WTC11 (cell line): ENCODE results near the gene LTBP1. TPM values are rescaled to one million over a fixed set of nuclear protein-coding genes. Genes with fewer than 3 reads are reported as not detected.

Source experiments
- ATAC-seq: fragments of 200-7000 bp; cut with Tn5 transposase; 2 replicates; pipeline ENCODE4 v1.10.0; 2021; ENCODE audit warnings: mild to moderate bottlenecking, moderate library complexity
- CTCF ChIA-PET: fragments of 300-600 bp; sonication (Branson Sonifier 250); formaldehyde crosslinking; loops from one replicate; lab custom pipeline; 2021; ENCODE audit warnings: antibody characterized with exemption; lab: Charles Lee
- POLR2A ChIA-PET: fragments of 350-600 bp; sonication (Branson Sonifier 250); formaldehyde crosslinking; loops from one replicate; lab custom pipeline; 2021; ENCODE audit warnings: antibody characterized with exemption; lab: Charles Lee
- DNase-seq: peaks from one replicate; pipeline ENCODE4 v3.0.0; 2021; ENCODE audit warnings: low spot score
- H3K27ac Mint-ChIP-seq: 2 replicates; pipeline ENCODE4 v1.8.0; 2021; ENCODE audit warnings: mixed read lengths
- H3K27me3 Mint-ChIP-seq: 2 replicates; pipeline ENCODE4 v1.8.0; 2021; ENCODE audit warnings: low read depth, mild to moderate bottlenecking, moderate library complexity, mixed read lengths
- H3K36me3 Mint-ChIP-seq: 2 replicates; pipeline ENCODE4 v1.8.0; 2021; ENCODE audit warnings: mixed read lengths
- H3K4me1 Mint-ChIP-seq: 2 replicates; pipeline ENCODE4 v1.8.0; 2022; ENCODE audit warnings: mixed read lengths
- H3K4me3 Mint-ChIP-seq: 2 replicates; pipeline ENCODE4 v1.8.0; 2021; ENCODE audit warnings: mild to moderate bottlenecking, moderate library complexity, mixed read lengths
- H3K9me3 Mint-ChIP-seq: 2 replicates; pipeline ENCODE4 v1.8.0; 2021; ENCODE audit warnings: mixed read lengths
- CREB1 ChIP-seq: sonication (generic); formaldehyde crosslinking; IDR thresholded peaks from 2 replicates; pipeline ENCODE4 v1.8.0; 2023; ENCODE audit warnings: mild to moderate bottlenecking, missing genetic modification reagents
- FOXJ3 ChIP-seq: sonication (generic); formaldehyde crosslinking; IDR thresholded peaks from 2 replicates; pipeline ENCODE4 v1.9.0; 2021; ENCODE audit warnings: missing genetic modification reagents, mild to moderate bottlenecking, borderline replicate concordance
- GRHL2 ChIP-seq: fragments of 250-450 bp; sonication (Bioruptor Pico); IDR thresholded peaks from 2 replicates; pipeline ENCODE4 v1.8.0; 2022; ENCODE audit warnings: mild to moderate bottlenecking, moderate library complexity; ENCODE audit not compliant: insufficient replicate concordance, severe bottlenecking
- HMGA2 ChIP-seq: fragments of 250-450 bp; sonication (Bioruptor Pico); IDR thresholded peaks from 2 replicates; pipeline ENCODE4 v1.4.0; 2021; ENCODE audit warnings: mild to moderate bottlenecking, moderate library complexity
- JAZF1 ChIP-seq: fragments of 250-450 bp; sonication (Bioruptor Pico); IDR thresholded peaks from 2 replicates; pipeline ENCODE4 v1.9.0; 2021; ENCODE audit warnings: moderate library complexity, mild to moderate bottlenecking, inconsistent platforms
- JUN ChIP-seq: sonication (generic); formaldehyde crosslinking; IDR thresholded peaks from 2 replicates; pipeline ENCODE4 v1.8.0; 2023; ENCODE audit warnings: mild to moderate bottlenecking, missing genetic modification reagents
- NFATC4 ChIP-seq: fragments of 250-450 bp; sonication (Bioruptor Pico); IDR thresholded peaks from 2 replicates; pipeline ENCODE4 v1.9.0; 2021; ENCODE audit warnings: mild to moderate bottlenecking
- NFE2L1 ChIP-seq: sonication (generic); formaldehyde crosslinking; IDR thresholded peaks from 2 replicates; pipeline ENCODE4 v1.8.1; 2023; ENCODE audit warnings: missing genetic modification reagents
- NR3C1 ChIP-seq: sonication (generic); formaldehyde crosslinking; conservative IDR thresholded peaks from 2 replicates; pipeline ENCODE4 v1.8.1; 2023; ENCODE audit warnings: low read depth, mild to moderate bottlenecking, missing genetic modification reagents
- SMAD4 ChIP-seq: sonication (generic); formaldehyde crosslinking; IDR thresholded peaks from 2 replicates; pipeline ENCODE4 v1.8.0; 2022; ENCODE audit warnings: mild to moderate bottlenecking, missing genetic modification reagents
- TCF7 ChIP-seq: sonication (generic); formaldehyde crosslinking; IDR thresholded peaks from 2 replicates; pipeline ENCODE4 v1.8.0; 2022; ENCODE audit warnings: mild to moderate bottlenecking, low read depth, missing genetic modification reagents, moderate library complexity
- ZBTB21 ChIP-seq: sonication (generic); formaldehyde crosslinking; IDR thresholded peaks from 2 replicates; pipeline ENCODE4 v1.8.1; 2023; ENCODE audit warnings: mild to moderate bottlenecking, missing genetic modification reagents, borderline replicate concordance
- ZNF121 ChIP-seq: sonication (generic); formaldehyde crosslinking; IDR thresholded peaks from 2 replicates; pipeline ENCODE4 v1.8.0; 2023; ENCODE audit warnings: missing genetic modification reagents
- ZNF138 ChIP-seq: sonication (generic); formaldehyde crosslinking; conservative IDR thresholded peaks from 2 replicates; pipeline ENCODE4 v1.8.1; 2022; ENCODE audit warnings: mild to moderate bottlenecking, moderate library complexity, missing genetic modification reagents
- ZNF263 ChIP-seq: sonication (generic); formaldehyde crosslinking; IDR thresholded peaks from 2 replicates; pipeline ENCODE4 v1.8.1; 2022; ENCODE audit warnings: low read depth, mild to moderate bottlenecking, moderate library complexity, missing genetic modification reagents
- ZNF671 ChIP-seq: fragments of 250-450 bp; sonication (Bioruptor Pico); IDR thresholded peaks from 2 replicates; pipeline ENCODE4 v1.8.0; 2021; ENCODE audit warnings: mild to moderate bottlenecking
- ZSCAN18 ChIP-seq: fragments of 250-450 bp; sonication (Bioruptor Pico); IDR thresholded peaks from 2 replicates; pipeline ENCODE4 v2.1.2; 2022; ENCODE audit warnings: mild to moderate bottlenecking, moderate library complexity
- total RNA-seq: library from RNA; stranded (reverse); gene quantifications from 3 replicates; pipeline ENCODE4 v1.2.3, GENCODE V29; 2021
- TF ChIP-seq, protein P1 (sequence below): fragments of 250-450 bp; sonication (Bioruptor Pico); IDR thresholded peaks from 2 replicates; pipeline ENCODE4 v1.9.0; 2021; ENCODE audit warnings: mild to moderate bottlenecking
- TF ChIP-seq, protein P2 (sequence below): fragments of 250-450 bp; sonication (Bioruptor Pico); IDR thresholded peaks from 2 replicates; pipeline ENCODE4 v1.9.0; 2021; ENCODE audit warnings: mild to moderate bottlenecking, borderline replicate concordance
- TF ChIP-seq, protein P3 (sequence below): sonication (generic); formaldehyde crosslinking; IDR thresholded peaks from 2 replicates; pipeline ENCODE4 v1.8.0; 2023; ENCODE audit warnings: mild to moderate bottlenecking, missing genetic modification reagents
- TF ChIP-seq, protein P4 (sequence below): sonication (generic); formaldehyde crosslinking; IDR thresholded peaks from 2 replicates; pipeline ENCODE4 v1.8.0; 2022; ENCODE audit warnings: mild to moderate bottlenecking, missing genetic modification reagents
- TF ChIP-seq, protein P5 (sequence below): sonication (generic); formaldehyde crosslinking; IDR thresholded peaks from 2 replicates; pipeline ENCODE4 v1.8.1; 2023; ENCODE audit warnings: mild to moderate bottlenecking, missing genetic modification reagents, moderate library complexity
- TF ChIP-seq, protein P6 (sequence below): sonication (generic); formaldehyde crosslinking; IDR thresholded peaks from 2 replicates; pipeline ENCODE4 v1.8.0; 2023; ENCODE audit warnings: missing genetic modification reagents

Gene LTBP1
- total RNA-seq, 1 experiment from 2014 or later, result 33.6 TPM

DNA sequence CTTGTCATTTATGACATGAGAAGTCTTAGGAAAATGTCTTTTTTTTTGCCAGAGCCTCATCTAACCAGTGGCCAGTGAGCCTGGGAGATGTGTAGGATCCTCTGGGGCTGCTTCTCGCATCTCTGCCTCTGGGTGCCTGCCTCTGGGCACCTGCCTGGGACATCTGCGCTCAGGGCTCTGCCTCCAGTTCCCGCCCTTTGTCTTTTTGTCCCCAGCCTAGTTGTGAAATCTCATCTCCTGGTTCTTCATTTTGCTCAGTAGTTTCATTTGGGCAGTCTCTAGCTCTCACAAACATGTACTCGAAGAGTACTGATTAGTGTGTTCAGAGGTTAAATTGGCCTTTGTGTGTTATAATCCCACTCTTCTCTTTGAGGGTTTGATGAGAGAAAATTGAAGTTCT, 92.0 kb downstream of the LTBP1 start:
- Mint-ChIP-seq H3K36me3 (no peaks in the 10 kb centered on the region), H3K27me3 (no peaks in the 10 kb centered on the region), H3K4me1 (peaks cover 2% of the 10 kb centered on the region; the same call in 1 of the 2 replicates), H3K9me3 (no peaks in the 10 kb centered on the region), H3K4me3 (no peak overlapping the region), H3K27ac (no peak overlapping the region)
- ChIA-PET POLR2A (no interaction called here), CTCF (no interaction called here)
- DNase-seq (no peak), ATAC-seq (no peak)
- TF ChIP-seq NFATC4 (CRISPR knock-in tag) (no peak), ZBTB21 (CRISPR knock-in tag) (no peak), ZNF263 (CRISPR knock-in tag) (no peak), TCF7 (CRISPR knock-in tag) (no peak), NFE2L1 (CRISPR knock-in tag) (no peak)
- TF ChIP-seq, protein P1, sequence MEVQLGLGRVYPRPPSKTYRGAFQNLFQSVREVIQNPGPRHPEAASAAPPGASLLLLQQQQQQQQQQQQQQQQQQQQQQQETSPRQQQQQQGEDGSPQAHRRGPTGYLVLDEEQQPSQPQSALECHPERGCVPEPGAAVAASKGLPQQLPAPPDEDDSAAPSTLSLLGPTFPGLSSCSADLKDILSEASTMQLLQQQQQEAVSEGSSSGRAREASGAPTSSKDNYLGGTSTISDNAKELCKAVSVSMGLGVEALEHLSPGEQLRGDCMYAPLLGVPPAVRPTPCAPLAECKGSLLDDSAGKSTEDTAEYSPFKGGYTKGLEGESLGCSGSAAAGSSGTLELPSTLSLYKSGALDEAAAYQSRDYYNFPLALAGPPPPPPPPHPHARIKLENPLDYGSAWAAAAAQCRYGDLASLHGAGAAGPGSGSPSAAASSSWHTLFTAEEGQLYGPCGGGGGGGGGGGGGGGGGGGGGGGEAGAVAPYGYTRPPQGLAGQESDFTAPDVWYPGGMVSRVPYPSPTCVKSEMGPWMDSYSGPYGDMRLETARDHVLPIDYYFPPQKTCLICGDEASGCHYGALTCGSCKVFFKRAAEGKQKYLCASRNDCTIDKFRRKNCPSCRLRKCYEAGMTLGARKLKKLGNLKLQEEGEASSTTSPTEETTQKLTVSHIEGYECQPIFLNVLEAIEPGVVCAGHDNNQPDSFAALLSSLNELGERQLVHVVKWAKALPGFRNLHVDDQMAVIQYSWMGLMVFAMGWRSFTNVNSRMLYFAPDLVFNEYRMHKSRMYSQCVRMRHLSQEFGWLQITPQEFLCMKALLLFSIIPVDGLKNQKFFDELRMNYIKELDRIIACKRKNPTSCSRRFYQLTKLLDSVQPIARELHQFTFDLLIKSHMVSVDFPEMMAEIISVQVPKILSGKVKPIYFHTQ (CRISPR knock-in tag), result no peak

- ATAC-seq, result no peak
- TF ChIP-seq, protein P2, sequence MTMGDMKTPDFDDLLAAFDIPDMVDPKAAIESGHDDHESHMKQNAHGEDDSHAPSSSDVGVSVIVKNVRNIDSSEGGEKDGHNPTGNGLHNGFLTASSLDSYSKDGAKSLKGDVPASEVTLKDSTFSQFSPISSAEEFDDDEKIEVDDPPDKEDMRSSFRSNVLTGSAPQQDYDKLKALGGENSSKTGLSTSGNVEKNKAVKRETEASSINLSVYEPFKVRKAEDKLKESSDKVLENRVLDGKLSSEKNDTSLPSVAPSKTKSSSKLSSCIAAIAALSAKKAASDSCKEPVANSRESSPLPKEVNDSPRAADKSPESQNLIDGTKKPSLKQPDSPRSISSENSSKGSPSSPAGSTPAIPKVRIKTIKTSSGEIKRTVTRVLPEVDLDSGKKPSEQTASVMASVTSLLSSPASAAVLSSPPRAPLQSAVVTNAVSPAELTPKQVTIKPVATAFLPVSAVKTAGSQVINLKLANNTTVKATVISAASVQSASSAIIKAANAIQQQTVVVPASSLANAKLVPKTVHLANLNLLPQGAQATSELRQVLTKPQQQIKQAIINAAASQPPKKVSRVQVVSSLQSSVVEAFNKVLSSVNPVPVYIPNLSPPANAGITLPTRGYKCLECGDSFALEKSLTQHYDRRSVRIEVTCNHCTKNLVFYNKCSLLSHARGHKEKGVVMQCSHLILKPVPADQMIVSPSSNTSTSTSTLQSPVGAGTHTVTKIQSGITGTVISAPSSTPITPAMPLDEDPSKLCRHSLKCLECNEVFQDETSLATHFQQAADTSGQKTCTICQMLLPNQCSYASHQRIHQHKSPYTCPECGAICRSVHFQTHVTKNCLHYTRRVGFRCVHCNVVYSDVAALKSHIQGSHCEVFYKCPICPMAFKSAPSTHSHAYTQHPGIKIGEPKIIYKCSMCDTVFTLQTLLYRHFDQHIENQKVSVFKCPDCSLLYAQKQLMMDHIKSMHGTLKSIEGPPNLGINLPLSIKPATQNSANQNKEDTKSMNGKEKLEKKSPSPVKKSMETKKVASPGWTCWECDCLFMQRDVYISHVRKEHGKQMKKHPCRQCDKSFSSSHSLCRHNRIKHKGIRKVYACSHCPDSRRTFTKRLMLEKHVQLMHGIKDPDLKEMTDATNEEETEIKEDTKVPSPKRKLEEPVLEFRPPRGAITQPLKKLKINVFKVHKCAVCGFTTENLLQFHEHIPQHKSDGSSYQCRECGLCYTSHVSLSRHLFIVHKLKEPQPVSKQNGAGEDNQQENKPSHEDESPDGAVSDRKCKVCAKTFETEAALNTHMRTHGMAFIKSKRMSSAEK (CRISPR knock-in tag), result no peak
- TF ChIP-seq, protein P3, sequence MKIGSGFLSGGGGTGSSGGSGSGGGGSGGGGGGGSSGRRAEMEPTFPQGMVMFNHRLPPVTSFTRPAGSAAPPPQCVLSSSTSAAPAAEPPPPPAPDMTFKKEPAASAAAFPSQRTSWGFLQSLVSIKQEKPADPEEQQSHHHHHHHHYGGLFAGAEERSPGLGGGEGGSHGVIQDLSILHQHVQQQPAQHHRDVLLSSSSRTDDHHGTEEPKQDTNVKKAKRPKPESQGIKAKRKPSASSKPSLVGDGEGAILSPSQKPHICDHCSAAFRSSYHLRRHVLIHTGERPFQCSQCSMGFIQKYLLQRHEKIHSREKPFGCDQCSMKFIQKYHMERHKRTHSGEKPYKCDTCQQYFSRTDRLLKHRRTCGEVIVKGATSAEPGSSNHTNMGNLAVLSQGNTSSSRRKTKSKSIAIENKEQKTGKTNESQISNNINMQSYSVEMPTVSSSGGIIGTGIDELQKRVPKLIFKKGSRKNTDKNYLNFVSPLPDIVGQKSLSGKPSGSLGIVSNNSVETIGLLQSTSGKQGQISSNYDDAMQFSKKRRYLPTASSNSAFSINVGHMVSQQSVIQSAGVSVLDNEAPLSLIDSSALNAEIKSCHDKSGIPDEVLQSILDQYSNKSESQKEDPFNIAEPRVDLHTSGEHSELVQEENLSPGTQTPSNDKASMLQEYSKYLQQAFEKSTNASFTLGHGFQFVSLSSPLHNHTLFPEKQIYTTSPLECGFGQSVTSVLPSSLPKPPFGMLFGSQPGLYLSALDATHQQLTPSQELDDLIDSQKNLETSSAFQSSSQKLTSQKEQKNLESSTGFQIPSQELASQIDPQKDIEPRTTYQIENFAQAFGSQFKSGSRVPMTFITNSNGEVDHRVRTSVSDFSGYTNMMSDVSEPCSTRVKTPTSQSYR (CRISPR knock-in tag), result no peak
- TF ChIP-seq ZSCAN18 (CRISPR knock-in tag) (no peak), FOXJ3 (CRISPR knock-in tag) (no peak), NFATC4 (CRISPR knock-in tag) (no peak), JUN (CRISPR knock-in tag) (no peak), NR3C1 (CRISPR knock-in tag) (no peak), GRHL2 (CRISPR knock-in tag) (no peak), JAZF1 (CRISPR knock-in tag) (no peak), ZNF138 (CRISPR knock-in tag) (no peak), CREB1 (CRISPR knock-in tag) (no peak), ZNF121 (CRISPR knock-in tag) (no peak), HMGA2 (no peak), ZNF671 (no peak), SMAD4 (no peak)
- TF ChIP-seq, protein P4, sequence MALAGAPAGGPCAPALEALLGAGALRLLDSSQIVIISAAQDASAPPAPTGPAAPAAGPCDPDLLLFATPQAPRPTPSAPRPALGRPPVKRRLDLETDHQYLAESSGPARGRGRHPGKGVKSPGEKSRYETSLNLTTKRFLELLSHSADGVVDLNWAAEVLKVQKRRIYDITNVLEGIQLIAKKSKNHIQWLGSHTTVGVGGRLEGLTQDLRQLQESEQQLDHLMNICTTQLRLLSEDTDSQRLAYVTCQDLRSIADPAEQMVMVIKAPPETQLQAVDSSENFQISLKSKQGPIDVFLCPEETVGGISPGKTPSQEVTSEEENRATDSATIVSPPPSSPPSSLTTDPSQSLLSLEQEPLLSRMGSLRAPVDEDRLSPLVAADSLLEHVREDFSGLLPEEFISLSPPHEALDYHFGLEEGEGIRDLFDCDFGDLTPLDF (CRISPR knock-in tag), result no peak
- TF ChIP-seq, protein P5, sequence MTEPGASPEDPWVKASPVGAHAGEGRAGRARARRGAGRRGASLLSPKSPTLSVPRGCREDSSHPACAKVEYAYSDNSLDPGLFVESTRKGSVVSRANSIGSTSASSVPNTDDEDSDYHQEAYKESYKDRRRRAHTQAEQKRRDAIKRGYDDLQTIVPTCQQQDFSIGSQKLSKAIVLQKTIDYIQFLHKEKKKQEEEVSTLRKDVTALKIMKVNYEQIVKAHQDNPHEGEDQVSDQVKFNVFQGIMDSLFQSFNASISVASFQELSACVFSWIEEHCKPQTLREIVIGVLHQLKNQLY, result no peak
- TF ChIP-seq, protein P6, sequence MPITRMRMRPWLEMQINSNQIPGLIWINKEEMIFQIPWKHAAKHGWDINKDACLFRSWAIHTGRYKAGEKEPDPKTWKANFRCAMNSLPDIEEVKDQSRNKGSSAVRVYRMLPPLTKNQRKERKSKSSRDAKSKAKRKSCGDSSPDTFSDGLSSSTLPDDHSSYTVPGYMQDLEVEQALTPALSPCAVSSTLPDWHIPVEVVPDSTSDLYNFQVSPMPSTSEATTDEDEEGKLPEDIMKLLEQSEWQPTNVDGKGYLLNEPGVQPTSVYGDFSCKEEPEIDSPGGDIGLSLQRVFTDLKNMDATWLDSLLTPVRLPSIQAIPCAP, result no peak
Measured at GRCh38 chr2:33040541-33040940, 93.8 kb downstream of the LTBP1 start.

More at GRCh38 chr2:33040541-33040940, 93.8 kb downstream of the LTBP1 start:
- Mint-ChIP-seq H3K4me3 (no peak overlapping the region), H3K36me3 (no peaks in the 10 kb centered on the region), H3K27me3 (no peaks in the 10 kb centered on the region), H3K27ac (no peak overlapping the region), H3K4me1 (no peaks in the 10 kb centered on the region), H3K9me3 (no peaks in the 10 kb centered on the region)
- DNase-seq, result no peak
- POLR2A ChIA-PET, result no interaction called here
- CTCF ChIA-PET, result no interaction called here
